Colonic mucosa (tissue), 4 donors: Measurements from ENCODE around the gene ATF6. TPM values are rescaled to one million over a fixed set of nuclear protein-coding genes. Genes with fewer than 3 reads are reported as not detected.

Experiments used
- DNase-seq: peaks from one replicate; pipeline ENCODE4 v3.0.0-alpha.2; 2020
- H3K27ac ChIP-seq: fragments of 200-600 bp; one replicate; pipeline ENCODE4 v1.8.0; 2021
- H3K27me3 ChIP-seq: fragments of 200-600 bp; one replicate; pipeline ENCODE4 v1.8.0; 2021
- H3K36me3 ChIP-seq: fragments of 200-600 bp; one replicate; pipeline ENCODE4 v1.8.0; 2021
- H3K4me1 ChIP-seq: fragments of 200-600 bp; one replicate; pipeline ENCODE4 v1.8.0; 2021; ENCODE audit warnings: mild to moderate bottlenecking
- H3K4me3 ChIP-seq: fragments of 200-600 bp; one replicate; pipeline ENCODE4 v1.8.0; 2021
- H3K9ac ChIP-seq, 2 donors: one replicate each; pipeline ENCODE4 v1.7.0; 2013; ENCODE audit warnings: control low read depth in 2 of 2, low read depth in 2 of 2, low read length in 2 of 2
- H3K9me3 ChIP-seq: fragments of 200-600 bp; one replicate; pipeline ENCODE4 v1.8.0; 2021
- intact Hi-C: fragments of 100-400 bp; cut with DNase I; formaldehyde crosslinking; loops from one replicate; pipeline ENCODE4 v1.14.1; 2022
- total RNA-seq, 2 donors: library from RNA; stranded (reverse); fragmentation: NEBNext Ultra II Directional in 1 of 2; extraction: Animal tissue kit (Norgen Biotek cat#: 25700) in 1 of 2; gene quantifications; one replicate each; pipeline ENCODE4 v1.2.1, GENCODE V29; 2021
- TF ChIP-seq, protein P1 (sequence below): fragments of 200-600 bp; IDR thresholded peaks from one replicate; pipeline ENCODE4 v1.8.0; 2022; ENCODE audit warnings: antibody characterized with exemption, mild to moderate bottlenecking
- donor health status: healthy.
- donor health status: DM: no; HTN: no; CAD: no.
- donor health status: DM: no; HTN: no; CAD: no.

The ATF6 gene
- total RNA-seq, 2 donors from 2014 or later: 19.6 to 24.2 TPM

DNA sequence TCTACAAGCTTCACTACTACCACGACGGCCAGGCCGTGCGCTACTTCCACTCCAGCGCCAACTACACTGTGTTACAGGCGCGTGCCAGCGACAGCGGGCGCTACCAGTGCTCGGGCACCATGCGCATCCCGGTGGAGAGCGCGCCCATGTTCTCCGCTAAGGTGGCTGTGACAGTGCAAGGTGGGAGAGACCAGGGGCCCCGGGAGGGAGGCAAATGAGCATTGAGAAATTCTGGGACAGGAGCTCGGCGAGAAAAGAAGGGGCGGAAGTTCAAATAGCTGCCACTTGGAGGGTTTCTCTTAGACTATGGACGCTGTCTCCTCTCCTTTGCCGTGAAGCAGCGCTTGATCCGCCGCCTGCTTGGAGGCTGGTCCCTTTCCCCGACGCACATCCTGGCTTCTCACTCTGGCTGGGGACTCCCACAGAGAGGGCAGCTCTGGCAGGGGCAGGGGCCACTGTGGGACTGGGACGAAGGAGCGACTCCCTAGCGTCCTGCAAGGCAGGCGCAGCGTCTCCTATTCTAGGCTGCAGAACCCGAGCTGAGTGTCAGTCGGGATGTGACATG, 40.1 kb upstream of the ATF6 start:
- no peaks in the 10 kb centered on the region for H3K9me3 ChIP-seq
- intact Hi-C loops: no loop called here
- H3K27me3 ChIP-seq: peaks cover 14% of the 10 kb centered on the region
- H3K4me1 ChIP-seq: no peaks in the 10 kb centered on the region
- H3K9ac ChIP-seq: peak overlapping the region; percentile 64 to 71
- TF ChIP-seq, protein P1, sequence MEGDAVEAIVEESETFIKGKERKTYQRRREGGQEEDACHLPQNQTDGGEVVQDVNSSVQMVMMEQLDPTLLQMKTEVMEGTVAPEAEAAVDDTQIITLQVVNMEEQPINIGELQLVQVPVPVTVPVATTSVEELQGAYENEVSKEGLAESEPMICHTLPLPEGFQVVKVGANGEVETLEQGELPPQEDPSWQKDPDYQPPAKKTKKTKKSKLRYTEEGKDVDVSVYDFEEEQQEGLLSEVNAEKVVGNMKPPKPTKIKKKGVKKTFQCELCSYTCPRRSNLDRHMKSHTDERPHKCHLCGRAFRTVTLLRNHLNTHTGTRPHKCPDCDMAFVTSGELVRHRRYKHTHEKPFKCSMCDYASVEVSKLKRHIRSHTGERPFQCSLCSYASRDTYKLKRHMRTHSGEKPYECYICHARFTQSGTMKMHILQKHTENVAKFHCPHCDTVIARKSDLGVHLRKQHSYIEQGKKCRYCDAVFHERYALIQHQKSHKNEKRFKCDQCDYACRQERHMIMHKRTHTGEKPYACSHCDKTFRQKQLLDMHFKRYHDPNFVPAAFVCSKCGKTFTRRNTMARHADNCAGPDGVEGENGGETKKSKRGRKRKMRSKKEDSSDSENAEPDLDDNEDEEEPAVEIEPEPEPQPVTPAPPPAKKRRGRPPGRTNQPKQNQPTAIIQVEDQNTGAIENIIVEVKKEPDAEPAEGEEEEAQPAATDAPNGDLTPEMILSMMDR: no peak
- H3K4me3 ChIP-seq: peak overlapping the region; percentile 46
- DNase-seq: peak; percentile 27
- H3K27ac ChIP-seq: peak overlapping the region; percentile 55
- H3K36me3 ChIP-seq: no peaks in the 10 kb centered on the region

DNA sequence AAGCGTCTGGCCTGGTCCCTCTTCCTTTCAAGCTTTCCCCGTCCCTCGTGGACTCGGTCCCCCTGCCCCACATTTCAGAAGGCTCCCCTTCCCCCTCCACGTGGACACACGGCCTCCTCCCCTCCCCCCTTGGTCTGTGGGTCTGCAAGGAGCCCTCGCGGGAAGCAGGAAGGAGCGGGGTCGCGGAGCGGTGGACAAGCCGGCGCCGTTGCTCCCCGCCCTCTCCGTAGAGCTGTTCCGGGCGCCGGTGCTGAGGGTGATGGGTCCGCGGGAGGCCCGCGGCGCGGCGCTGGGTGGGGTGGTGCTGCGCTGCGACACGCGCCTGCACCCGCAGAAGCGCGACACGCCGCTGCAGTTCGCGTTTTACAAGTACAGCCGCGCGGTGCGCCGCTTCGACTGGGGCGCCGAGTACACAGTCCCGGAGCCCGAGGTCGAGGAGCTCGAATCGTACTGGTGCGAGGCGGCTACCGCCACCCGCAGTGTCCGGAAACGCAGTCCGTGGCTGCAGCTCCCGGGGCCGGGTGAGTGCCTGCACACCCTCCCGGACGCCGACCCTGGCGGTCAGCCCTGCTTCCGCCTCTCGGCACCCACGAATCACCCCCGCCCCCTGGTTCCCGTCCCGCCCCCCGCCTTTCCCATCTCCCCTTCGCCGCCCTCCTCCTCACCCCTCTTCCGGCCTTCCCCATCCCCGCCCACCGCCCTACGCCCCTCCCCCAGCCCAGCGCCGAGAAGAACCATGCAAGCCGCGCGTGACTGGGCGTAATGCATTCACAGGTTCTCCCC, 39.5 kb upstream of the ATF6 start:
- Histone ChIP-seq H3K27me3 (peaks cover 14% of the 10 kb centered on the region), H3K4me1 (no peaks in the 10 kb centered on the region), H3K4me3 (peak overlapping the region; percentile 46), H3K36me3 (no peaks in the 10 kb centered on the region), H3K27ac (peak overlapping the region; percentile 67), H3K9ac (peak overlapping the region; percentile 64 to 71), H3K9me3 (no peaks in the 10 kb centered on the region)
- DNase-seq: peak; percentile 81
- TF ChIP-seq, protein P1: no peak
- intact Hi-C loops: no loop called here

DNA sequence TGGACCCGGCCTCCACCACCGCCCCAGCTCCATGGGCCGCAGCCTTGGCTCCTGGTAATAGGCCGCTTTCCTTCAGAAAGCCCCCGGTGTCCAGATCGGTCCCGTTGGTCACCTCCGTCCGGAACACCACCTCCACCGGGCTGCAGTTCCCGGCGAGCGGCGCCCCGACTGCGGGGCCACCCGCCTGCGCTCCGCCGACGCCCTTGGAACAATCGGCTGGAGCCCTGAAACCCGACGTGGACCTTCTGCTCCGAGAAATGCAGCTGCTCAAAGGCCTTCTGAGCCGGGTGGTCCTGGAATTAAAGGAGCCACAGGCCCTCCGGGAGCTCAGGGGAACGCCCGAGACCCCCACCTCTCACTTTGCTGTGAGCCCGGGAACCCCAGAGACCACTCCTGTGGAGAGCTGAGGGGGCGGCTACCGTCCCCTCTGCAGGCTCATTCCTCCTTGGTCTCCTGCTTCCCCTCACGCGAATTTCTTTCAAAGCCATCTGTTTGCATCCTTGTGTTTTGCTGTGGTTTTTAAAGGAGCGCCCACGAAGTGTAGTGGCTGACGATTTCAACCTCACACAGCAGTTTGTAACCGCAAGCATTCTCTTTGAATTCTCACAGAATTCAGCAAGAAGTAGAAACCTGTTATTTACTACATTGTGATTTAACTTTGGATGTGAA, 38.7 kb upstream of the ATF6 start:
- Histone ChIP-seq H3K9ac (peak overlapping the region; percentile 32 to 79), H3K27ac (peak overlapping the region; percentile 67), H3K9me3 (no peaks in the 10 kb centered on the region), H3K27me3 (peaks cover 14% of the 10 kb centered on the region), H3K4me3 (peak overlapping the region; percentile 46), H3K36me3 (no peaks in the 10 kb centered on the region), H3K4me1 (no peaks in the 10 kb centered on the region)
- TF ChIP-seq, protein P1: no peak
- peak; percentile 20 for DNase-seq
- intact Hi-C loops: no loop called here

DNA sequence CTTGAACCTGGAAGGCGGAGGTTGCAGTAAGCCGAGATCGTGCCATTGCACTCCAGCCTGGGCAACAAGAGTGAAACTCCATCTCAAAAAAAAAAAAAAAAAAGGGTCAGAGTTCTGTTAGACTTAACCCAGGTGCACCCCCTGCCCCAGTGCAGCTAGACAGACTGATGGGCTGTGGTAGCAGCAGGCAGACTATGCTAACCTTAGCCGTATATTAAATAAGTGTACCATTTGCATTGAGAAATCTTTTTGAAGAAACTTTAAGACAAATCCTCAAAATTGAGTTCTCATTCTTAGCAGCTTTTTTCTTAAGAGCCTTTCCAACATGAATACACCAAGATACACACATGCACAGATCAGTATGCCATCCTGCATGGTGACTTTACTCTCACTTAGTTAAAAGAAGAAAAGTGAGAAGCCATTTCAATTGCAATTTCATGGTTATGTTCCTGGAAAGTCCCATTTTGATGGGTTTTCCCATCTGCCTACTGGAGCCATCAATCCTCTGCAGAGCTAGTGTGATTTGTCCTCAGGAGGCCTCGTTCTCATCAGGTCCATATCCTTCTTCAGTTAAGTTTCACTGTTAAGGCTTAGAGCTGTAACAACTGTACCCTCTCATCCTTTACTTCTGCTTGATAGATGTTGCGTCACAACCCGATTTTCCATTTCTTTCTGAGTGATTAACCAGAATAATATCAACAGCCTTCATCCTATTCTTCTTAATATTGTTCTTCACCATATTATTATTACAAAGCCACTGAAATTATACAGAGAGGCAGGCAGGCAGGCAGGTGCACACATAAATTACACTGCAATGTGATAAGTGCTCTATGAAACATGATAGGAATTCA, 37.5 kb upstream of the ATF6 start:
- H3K27me3 ChIP-seq: peaks cover 14% of the 10 kb centered on the region
- no peak overlapping the region for H3K9ac ChIP-seq
- H3K36me3 ChIP-seq: no peaks in the 10 kb centered on the region
- intact Hi-C loops: no loop called here
- TF ChIP-seq, protein P1: no peak
- no peak overlapping the region for H3K27ac ChIP-seq
- H3K4me3 ChIP-seq: no peak overlapping the region
- no peak for DNase-seq
- H3K9me3 ChIP-seq: no peaks in the 10 kb centered on the region
- no peaks in the 10 kb centered on the region for H3K4me1 ChIP-seq

DNA sequence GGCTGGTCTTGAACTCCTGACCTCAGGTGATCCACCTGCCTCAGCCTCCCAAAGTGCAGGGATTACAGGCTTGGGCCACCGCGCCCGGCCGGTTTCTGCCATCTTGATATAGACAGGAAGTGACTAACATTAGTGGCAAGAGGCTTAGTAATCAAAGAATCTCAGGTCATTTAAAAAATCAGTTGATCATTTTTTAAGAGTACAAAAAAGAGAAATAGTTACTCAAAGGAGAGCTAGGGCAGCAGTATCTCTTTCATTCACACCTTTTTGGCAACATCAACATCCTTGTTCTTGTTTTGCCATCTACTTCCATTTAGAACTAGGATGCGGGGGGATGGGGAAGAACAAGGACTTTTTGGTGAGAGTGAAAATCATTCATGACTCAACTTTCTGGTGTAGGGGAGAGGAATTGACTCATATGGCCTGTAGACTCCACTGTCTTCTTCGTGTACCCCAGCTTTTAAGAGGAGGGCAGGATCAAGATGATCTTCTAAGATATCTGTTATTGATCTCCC, 36.0 kb upstream of the ATF6 start:
- no peaks in the 10 kb centered on the region for H3K36me3 ChIP-seq
- no peaks in the 10 kb centered on the region for H3K9me3 ChIP-seq
- H3K27me3 ChIP-seq: peaks cover 14% of the 10 kb centered on the region
- H3K4me3 ChIP-seq: no peak overlapping the region
- DNase-seq: no peak
- TF ChIP-seq, protein P1: no peak
- no peak overlapping the region for H3K9ac ChIP-seq
- intact Hi-C loops: no loop called here
- H3K4me1 ChIP-seq: no peaks in the 10 kb centered on the region
- no peak overlapping the region for H3K27ac ChIP-seq
